T follicular helper cell (primary cell): Measurements from ENCODE around the gene MON2.
A peak's percentile ranks its signal among the peaks of the same experiment; 100 is the strongest.
"Not testable (repeated sequence)": the region's sequence is repeated elsewhere in the genome, so short reads cannot be mapped to it uniquely, and the experiment has no call there.

Source experiments
- DNase-seq: peaks from one replicate; pipeline ENCODE4 v3.0.0-alpha.2; 2020; ENCODE audit warnings: low read depth

Gene MON2

DNA sequence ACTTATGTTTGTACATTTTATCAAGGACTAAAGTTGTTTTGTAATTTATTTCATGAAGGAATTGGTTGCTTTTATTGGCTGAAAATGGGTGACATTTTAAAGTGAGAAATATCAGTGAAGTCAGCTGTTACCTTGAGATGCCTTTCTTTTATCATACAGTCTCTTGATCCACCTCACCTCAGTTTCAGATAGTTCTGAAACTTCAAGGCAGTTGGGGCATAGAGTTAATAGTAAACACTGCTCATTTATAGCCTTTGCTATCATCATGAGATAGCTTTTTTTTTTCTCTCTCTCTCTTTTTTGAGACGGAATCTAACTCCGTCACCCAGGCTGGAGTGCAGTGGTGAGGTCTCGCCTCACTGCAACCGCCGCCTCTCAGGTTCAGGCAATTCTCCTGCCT is 76.7 kb downstream of the MON2 start:
- no peak for DNase-seq

DNA sequence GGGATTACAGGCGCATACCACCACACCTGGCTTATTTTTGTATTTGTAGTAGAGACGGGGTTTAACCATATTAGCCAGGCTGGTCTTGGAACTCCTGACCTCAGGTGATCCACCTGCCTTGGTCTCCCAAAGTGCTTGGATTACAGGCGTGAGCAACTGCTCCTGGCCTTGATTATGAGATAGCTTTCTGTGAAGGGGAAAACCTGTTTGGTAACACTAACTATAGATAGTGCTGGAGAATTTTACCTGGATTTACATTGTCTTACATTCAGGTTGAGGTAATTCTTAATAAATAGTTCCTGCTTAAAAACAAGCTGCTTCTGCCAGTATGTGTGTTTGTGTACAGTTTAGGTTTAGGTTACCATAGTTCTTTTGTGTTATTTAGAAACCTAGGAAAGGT is 77.1 kb downstream of the MON2 start:
- no peak for DNase-seq

DNA sequence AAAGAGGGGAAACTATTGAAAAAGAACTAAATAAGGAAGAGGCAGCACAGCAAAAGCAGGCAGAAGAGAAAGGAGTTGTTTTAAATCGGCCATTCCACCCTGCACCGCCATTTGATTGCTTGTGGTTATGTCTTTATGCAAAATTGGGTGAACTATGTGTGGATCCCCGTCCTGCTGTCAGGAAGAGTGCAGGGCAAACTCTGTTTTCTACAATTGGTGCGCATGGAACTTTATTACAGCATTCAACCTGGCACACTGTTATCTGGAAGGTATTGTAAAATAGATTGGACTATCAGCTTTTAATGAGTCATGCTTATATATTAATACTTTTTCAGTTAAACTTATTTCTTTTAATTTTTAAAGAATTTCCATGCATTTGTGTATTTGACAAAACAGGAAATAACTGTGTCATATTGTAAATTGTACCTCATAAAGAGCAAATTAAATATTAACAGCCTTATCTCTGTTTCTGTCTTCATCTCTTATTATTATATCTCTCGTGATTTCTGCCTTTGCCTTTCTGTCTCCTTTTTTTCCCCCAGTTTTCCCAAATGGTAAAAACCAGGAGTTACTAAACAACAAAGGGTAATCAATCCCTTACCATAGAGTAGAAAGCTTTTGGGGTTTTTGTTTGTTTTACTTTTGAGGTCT is 86.4 kb downstream of the MON2 start:
- no peak for DNase-seq

DNA sequence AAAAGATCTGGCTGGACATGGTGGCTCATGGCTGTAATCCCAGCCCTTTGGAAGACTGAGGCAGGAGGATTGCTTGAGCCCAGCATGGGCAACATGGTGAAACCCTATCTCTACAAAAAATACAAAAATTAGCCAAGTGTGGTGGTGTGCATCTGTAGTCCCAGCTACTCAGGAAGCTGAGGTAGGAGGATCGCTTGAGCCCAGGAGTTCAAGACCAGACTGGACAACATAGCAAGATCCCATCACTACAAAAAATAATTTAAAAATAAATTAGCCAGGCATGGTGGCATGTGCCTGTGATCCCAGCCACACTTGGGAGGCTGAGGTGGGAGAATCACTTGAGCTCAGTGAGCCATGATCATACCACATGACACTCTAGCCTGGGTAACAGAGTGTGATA is 92.7 kb downstream of the MON2 start:
- DNase-seq, result not testable (repeated sequence)

DNA sequence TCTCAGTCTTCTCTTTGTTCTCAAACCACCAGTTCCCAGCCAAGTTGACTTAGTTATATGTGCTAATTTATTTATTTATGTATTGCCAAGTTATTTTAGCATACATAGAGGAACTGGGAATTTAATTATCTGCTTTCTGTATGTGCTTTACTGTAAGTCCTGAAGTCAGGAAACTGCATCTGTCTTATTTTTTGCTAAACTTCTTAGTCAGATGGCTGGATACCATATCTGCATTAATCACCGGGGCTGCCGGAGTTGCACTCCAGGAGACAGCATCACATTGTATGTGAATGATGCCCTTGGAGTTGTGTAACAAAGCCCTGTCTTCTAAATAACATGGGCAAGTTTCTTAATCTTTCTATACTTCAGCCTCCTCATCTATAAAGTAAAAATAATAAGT is 96.2 kb downstream of the MON2 start:
- DNase-seq, result no peak

DNA sequence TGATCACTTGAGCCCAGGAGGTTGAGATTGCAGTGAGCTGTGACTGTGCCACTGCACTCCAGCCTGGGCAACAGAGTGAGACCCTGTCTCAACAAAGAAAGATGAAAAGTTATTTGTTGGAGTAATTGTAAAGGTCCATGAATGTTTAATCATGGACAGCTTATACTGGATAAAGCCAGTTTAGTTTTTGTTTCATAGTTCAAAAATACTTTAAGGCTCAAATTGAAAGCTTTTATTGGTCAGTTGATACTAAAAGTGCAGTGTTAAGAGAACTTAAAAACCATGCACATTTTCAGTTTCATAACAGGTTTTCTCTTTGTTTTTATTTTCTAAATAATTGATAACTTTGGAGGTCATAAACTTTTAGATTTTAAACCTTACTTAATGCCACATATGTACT is 108.4 kb downstream of the MON2 start:
- no peak for DNase-seq

DNA sequence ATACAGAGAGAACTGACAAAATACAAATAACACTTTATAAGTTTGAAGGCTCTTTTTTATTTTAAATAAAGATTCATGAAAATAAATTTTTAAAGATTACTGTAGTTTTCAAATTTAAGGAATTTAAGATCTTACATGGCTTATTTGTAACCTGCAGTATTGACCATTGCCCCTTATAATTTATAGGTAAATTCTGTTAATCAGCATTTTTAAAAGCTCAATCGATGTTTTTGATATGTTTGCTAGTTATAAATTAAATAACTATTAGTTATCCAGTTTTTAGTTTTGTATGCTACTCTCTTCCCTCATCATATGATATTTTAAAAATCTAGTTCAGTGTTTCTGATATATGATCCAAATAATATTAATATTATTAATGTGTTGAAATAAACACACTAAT is 109.9 kb downstream of the MON2 start:
- DNase-seq, result no peak

DNA sequence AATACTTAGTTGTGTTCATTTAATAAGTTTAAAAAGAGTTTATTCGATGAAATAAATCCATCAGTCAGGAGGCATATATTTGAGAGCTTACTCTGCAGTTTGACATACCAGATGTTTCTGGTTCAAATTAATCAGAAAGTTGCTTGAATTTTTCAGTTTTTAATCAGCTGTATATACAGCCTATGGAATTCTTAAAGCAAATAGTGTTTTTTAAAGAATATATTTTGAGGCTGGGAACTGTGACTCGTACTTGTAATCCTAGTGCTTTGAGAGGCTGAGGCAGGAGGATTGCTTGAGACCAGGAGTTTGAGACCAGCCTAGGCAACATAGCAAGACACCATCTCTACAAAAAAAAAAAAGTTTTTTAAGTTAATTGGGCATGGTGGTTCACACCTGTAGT is 112.1 kb downstream of the MON2 start:
- DNase-seq, result no peak

DNA sequence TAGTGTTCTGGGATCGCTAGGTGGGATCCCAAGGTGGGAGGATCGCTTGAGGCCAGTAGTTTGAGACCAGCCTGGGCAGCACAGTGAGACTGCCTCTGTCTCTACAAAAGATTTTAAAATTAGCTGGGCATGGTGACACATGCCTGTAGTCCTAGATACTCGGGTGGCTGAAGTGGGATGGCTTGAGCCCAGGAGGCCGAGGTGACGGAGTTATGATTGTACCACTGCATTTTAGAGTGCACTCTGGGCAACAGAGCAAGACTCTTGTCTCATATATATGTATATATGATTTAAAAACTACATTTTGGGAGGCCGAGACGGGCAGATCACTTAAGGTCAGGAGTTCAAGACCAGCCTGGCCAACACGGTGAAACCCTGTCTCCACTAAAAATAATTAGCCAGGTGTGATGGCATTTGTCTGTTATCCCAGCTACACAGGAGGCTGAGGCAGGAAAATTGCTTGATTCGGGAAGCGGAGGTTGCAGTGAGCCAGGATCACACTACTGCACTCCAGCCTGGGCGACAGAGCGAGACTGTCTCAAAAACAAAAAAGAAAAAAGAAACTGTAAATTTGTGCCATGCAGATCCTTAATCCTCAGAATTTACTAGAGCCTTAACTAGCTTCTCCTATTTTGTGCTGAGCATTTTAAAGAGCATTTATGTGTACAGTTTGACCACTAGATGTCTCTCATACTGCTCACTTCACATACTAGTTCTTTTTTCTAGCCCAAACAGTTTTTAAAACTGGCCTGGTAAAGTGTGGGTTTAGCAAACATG is 114.8 kb downstream of the MON2 start:
- DNase-seq, result no peak

DNA sequence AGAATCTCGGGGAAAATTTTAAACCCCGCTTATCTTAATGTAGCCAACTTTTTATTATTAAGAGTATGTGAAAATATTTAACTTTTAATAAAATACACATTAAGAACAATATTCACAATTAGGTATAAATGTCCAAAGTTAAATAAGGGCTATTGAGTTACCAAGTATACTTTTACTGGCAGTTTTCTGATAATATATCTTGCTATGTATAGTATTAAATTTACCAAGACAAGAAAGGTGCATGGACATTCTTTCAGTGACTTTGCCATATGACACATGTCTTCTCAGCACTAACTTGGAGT is 115.4 kb downstream of the MON2 start:
- DNase-seq, result no peak

DNA sequence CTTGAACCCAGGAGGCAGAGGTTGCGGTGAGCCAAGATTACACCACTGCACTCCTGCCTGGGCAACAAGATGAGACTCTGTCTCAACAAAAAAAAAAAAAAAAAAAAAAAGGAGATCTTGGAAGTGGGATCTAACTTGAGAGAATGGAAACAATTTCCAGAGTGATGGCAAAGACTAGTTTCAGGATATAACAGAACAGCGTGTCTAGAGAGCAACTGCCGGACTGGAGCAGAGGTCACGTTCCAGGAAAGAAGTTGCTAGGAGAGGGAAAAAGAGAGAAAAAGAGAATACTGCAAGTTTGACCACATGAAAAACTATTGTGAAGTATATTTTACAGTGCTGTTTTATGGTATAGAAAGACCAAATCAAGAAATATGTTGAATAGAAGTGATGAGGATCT is 118.0 kb downstream of the MON2 start:
- DNase-seq, result no peak

DNA sequence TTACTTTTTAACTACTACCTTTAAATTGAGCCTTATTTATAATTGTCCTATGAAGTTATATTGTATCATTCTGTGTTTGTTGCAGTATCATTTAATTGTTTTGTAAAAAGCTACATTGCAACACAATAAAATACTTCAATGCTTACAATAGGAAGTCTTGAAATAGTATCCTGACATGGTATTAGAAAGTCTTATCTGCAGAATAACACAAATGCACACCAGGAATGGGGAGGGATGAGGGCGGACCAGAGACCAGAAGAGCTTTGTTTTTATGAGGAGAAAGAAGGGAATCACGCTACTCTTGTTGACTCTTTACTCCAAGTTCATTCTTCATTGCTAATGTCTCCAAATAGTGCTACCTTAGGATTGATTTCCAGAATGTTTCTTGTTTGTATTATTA is 120.2 kb downstream of the MON2 start:
- DNase-seq, result no peak

DNA sequence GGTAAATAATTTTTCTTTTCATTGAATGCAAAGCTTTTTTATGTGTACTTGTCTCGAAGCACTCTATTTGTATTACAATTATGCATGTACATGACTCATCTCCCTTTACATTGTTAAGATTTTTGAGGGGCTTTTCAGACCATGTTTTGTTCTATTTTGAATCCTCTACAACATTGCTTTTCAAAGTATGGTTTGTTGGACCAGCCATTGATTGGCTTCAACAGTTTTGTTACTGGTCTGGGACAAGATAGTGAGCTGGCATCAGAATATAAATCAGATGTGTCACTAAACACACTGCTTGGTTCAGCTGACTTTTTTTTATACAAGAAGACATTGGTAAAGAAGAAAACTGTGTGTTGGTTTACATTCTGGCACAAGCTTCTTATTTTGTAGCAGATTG is 122.3 kb downstream of the MON2 start:
- DNase-seq, result no peak

DNA sequence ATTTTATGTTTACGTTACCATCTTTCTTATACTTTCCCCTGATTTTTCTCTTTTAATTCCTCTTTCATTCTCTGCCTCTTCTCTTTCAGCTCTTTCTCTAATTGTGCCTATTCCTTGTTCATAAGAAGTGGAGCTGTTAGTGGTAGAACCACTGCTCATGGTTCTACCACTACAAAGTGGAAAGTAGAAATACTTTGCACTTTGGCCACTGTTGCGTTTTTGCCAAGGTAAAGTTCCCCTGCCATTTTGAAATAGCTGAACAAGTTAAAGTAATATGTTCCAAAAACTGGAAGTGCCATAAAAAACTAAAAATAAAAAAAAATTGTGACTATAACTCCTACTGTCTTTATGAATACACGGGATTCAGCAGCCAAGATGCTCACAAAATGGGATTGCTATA is 130.6 kb downstream of the MON2 start:
- no peak for DNase-seq

DNA sequence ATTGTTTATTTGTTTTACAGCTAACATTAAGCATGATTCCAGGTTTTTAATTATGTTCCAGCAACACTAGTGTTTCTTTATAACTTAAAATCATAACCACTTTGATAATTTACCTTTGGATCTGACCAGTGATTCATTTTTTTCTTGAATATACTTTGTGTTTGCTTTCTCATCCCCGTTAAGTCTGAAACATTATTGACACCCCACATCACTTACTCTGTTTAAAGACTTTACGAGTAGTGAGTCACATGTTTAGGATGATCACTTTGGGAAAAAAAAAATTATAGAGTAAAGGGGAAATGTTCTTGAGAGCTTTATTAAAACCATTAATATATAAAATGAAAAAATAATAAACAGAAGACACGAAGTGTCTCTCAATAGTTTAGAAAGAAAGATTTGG is 132.2 kb downstream of the MON2 start:
- no peak for DNase-seq

DNA sequence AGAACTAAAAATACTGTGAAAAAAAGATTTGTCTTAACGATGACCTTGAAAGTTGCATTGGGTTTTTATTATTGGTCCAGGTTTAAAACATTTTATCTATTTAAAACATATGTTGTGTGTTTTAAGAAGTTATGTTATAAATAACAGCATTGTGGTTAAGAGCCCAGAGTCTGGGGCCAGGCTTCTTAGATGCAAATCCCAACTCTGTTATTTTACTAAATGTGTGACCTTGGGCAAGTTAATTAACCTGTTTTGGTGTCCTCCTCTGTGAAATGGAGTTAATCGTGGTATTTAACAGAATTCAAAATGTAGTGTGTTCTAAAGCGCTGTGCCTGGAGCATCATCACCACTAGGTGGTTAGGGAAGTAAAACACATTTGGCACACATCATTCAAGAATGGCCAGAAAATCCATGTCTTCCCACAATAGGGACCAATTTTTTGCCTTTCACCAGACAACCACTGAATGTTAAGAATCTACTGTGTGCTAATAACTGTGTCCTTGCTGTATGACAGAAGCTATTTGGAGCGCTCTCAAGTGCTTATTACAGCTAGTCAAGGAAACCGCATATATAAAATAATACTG is 133.3 kb downstream of the MON2 start:
- DNase-seq, result no peak

DNA sequence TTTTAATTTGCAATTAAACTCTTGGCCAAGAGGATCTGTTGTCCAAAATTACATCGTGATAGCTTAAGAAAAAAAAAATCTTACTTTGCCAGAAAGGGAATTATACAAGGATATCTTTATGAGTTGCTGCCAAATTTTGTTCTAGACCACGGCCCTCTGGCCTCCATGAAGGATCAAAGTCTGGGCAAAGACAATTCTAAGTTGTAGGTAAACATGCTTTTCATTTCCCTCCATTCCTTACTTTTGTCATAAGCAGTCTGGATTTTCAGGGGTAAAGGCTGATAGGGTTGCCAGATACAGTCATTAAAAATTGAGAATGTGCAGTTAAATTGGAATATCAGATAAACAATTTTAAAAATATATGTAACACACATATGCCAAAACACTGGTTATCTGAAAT is 135.1 kb downstream of the MON2 start:
- DNase-seq, result no peak

DNA sequence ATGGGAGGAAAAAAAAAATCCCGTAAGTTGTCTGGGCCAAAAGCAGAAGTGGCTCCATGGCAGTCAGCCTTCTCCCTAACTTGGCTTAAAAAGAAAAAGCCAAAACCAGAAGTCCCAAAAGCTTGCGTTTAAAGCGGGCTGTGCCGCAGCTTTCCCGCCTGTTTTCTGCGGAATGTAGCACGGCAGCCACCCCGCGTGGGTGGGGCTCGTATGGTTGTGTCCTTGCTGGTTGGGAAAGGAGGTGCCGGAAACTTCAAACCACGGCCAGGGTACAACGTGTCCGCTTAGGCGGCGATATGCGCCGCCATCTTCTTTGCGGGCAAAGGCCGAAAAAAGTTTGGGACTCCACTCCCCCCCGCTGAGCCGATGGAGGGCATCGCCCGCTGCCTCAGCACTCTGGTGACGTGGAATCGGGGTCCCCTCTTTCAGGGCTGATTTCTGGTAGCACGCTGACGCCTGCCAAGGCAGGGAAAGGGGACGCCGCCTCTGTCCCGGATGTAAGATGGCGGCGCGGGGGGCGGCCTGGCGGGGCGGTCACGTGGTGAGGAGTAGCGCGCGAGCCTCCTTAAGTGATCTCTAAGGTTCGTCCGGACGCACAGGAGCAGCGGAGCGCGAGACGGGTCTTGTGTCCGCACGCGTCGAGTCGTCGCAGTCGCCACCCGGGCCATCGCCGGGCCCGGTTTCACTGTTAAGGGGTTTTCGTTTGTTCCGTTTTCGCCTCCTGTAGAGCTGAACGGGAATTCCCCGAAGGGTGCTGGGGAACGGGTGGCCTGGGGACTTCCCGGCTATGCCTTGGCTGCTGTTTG is 135.8 kb downstream of the MON2 start:
- DNase-seq, result peak; percentile 77

DNA sequence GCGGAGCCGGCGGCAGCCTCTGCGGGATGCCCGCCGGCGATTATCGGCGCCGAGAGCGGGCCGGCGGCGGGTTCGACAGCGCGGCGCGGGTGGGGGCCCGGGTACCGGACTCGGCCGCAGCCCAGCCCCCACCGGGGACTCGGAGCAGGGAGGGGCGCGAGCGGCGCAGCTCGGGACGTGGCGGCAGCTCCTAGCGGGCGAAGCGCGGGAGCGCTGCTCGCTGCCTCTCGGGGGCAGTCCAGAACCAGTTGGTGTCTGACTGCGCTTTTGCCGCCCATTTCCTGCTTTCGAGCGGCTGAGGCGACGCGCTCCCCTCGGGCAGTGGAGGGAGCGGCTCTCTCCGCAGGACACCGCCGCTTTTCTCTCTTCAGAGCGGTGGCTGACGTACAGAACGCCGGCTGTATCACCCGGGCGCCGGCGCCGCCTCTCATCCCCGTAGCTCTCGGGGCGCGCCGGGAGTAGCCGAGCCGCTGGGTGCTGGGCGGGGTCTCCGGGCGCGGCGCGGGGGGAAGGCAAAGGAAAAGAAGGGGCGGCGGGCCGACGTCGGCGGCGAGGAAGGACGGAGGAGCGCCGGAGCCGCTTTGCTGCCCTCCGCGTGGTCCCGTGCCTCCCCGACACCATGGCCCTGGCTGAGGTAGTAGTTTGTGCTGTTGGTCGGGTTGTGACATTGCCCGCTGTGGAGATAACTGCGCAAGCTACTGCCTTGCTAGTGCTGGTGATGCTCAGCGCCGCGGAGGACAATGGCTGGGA is 136.6 kb downstream of the MON2 start:
- DNase-seq, result peak; percentile 65

DNA sequence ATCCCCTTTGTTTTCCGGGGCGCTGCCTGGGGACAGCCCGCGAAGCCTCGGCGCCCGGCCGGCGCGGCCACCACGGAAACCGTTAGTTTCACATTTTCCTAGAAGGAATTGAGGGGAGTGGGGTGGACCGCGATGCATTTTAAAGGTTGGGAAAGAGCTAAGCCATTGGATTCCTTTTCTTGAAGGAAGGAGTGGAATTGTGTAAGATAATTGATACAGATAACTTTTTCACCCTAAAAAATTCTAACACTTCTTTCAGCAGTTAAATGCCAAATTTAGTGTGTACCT is 137.1 kb downstream of the MON2 start:
- DNase-seq, result no peak

DNA sequence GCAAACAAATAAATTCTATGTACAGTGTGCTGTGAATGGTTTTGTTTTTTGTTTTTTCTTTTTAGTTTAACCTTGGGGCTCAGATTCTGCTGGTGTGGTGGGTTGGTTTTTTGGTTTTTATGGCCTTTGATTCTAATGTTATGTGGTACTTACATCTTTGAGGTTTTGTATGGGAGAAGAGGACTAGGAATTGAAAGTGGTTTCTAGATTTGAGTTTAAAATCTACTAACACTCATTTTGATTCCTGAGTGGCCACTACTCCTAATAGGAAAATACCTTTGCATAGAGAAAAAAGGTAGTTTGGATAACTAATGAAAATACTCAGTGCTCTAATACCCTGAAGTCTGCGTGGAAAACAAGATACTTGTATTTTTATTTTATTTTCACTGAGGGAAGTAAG is 137.7 kb downstream of the MON2 start:
- DNase-seq, result no peak

DNA sequence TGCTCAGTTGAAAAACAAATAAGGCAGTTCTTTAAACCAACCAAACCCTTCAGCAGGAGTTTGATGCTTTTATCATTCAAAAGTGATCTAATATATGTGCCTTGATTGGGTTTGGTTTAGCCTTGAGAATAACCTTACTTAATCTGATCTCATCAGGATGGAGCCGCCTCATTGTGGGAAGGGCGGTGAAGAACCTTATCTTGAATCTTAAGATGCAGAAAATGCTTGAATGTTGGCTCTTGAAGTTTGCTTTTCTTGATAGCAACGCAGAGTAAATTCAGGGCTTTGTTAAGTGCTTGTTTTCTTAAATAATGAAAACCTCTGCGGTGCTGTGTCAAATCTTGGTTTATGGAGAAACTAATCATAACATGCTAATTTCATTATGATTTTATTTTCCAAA is 138.2 kb downstream of the MON2 start:
- DNase-seq, result peak; percentile 5
